ENCODE results near the gene CNTN5.
"Not testable (repeated sequence)": the region's sequence is repeated elsewhere in the genome, so short reads cannot be mapped to it uniquely, and the experiment has no call there.

Gene CNTN5

GRCh38 chr11:100247704-100248103 is 1227.0 kb downstream of the CNTN5 start:
- DNase-seq = no peak

- DNase-seq = not testable (repeated sequence)
Measured at GRCh38 chr11:100257238-100257803, 1236.6 kb downstream of the CNTN5 start.

- no peak for DNase-seq
Measured at GRCh38 chr11:100269516-100269915, 1248.8 kb downstream of the CNTN5 start.

GRCh38 chr11:100273066-100273815 is 1252.5 kb downstream of the CNTN5 start:
- DNase-seq = no peak

GRCh38 chr11:100274466-100274865 is 1253.7 kb downstream of the CNTN5 start:
- not testable (repeated sequence) for DNase-seq

- no peak for DNase-seq
Measured at GRCh38 chr11:100294748-100295147, 1274.0 kb downstream of the CNTN5 start.

- DNase-seq = no peak
Measured at GRCh38 chr11:100296051-100296679, 1275.4 kb downstream of the CNTN5 start.

- DNase-seq = no peak
Measured at GRCh38 chr11:100297516-100297915, 1276.8 kb downstream of the CNTN5 start.

GRCh38 chr11:100302824-100303223 is 1282.1 kb downstream of the CNTN5 start:
- DNase-seq = no peak

- no peak for DNase-seq
Measured at GRCh38 chr11:100303897-100304296, 1283.1 kb downstream of the CNTN5 start.

GRCh38 chr11:100308202-100308601 is 1287.5 kb downstream of the CNTN5 start:
- DNase-seq = no peak

- no peak for DNase-seq
Measured at GRCh38 chr11:100315946-100316345, 1295.2 kb downstream of the CNTN5 start.

- DNase-seq = no peak
Measured at GRCh38 chr11:100316952-100317351, 1296.2 kb downstream of the CNTN5 start.

- DNase-seq = no peak
Measured at GRCh38 chr11:100319691-100320090, 1298.9 kb downstream of the CNTN5 start.

GRCh38 chr11:100328626-100329340 is 1308.0 kb downstream of the CNTN5 start:
- no peak for DNase-seq

GRCh38 chr11:100329352-100329751 is 1308.6 kb downstream of the CNTN5 start:
- no peak for DNase-seq

GRCh38 chr11:100336873-100337272 is 1316.1 kb downstream of the CNTN5 start:
- no peak for DNase-seq

- DNase-seq = no peak
Measured at GRCh38 chr11:100338144-100338840, 1317.5 kb downstream of the CNTN5 start.

- DNase-seq = no peak
Measured at GRCh38 chr11:100340466-100341319, 1319.9 kb downstream of the CNTN5 start.

GRCh38 chr11:100353083-100353482 is 1332.3 kb downstream of the CNTN5 start:
- DNase-seq = no peak

- no peak for DNase-seq
Measured at GRCh38 chr11:100354736-100355135, 1334.0 kb downstream of the CNTN5 start.

- DNase-seq = no peak
Measured at GRCh38 chr11:100356035-100356434, 1335.3 kb downstream of the CNTN5 start.
